Amniotic epithelial cell (primary cell): Measurements from ENCODE around the gene DND1.
"Not testable (repeated sequence)": the region's sequence is repeated elsewhere in the genome, so short reads cannot be mapped to it uniquely, and the experiment has no call there.

Experiments used
- DNase-seq: peaks from one replicate; pipeline ENCODE4 v3.0.0-alpha.2; 2010; ENCODE audit warnings: low read depth

Gene DND1

GRCh38 chr5:140673187-140673976 is at the start of gene DND1:
Gene DND1, minus strand, starts transcription at chr5:140673576. Its CDS starts 34 bp downstream, at chr5:140673542.
- DNase-seq, result no peak

DNA sequence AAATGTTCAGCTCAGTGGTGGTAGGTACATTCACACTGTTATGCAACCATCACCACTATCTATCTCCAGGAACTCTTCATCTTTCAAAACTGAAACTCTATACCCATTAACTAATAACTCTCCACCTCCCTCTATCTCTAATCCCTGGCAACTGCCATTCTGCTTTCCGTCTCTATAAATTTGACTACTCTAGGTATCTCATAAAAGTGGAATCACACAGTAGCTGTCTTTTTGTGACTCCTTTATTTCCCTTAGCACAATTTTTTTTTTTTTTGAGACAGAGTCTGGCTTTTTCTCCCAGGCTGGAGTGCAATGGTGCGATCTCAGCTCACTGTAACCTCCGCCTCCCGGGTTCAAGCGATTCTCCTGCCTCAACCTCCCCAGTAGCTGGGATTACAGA is 48.0 kb upstream of the DND1 start:
- not testable (repeated sequence) for DNase-seq

DNA sequence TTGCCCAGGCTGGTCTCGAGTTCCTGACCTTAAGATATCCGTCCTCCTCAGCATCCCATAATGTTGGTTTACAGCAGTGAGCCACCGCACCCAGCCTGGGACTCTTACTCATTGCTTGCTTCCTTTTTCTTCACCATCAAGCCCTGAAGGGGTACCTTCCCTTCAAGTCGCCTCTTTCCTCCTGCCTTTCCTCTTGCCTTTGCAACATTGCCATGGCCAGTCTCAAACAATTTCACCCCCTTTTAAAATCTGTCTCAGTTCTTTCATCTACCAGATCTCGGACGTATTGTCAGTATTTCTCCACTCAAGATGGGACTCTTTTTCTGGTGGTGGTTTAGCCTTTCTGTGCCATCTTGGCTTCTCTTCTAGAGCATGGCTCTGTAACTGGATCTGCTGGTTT is 47.4 kb upstream of the DND1 start:
- DNase-seq, result not testable (repeated sequence)

- no peak for DNase-seq
These were observed 44.9 kb upstream of the DND1 start for GRCh38 chr5:140718266-140718592.

- not testable (repeated sequence) for DNase-seq
These were observed 42.9 kb upstream of the DND1 start for GRCh38 chr5:140716238-140716637.

- no peak for DNase-seq
These were observed 40.3 kb upstream of the DND1 start for GRCh38 chr5:140713562-140714094.

GRCh38 chr5:140711794-140712193 is 38.4 kb upstream of the DND1 start:
- no peak for DNase-seq

GRCh38 chr5:140710899-140711552 is 37.6 kb upstream of the DND1 start:
- DNase-seq, result peak; percentile 95

GRCh38 chr5:140708787-140709186 is 35.4 kb upstream of the DND1 start:
- DNase-seq, result not testable (repeated sequence)

DNA sequence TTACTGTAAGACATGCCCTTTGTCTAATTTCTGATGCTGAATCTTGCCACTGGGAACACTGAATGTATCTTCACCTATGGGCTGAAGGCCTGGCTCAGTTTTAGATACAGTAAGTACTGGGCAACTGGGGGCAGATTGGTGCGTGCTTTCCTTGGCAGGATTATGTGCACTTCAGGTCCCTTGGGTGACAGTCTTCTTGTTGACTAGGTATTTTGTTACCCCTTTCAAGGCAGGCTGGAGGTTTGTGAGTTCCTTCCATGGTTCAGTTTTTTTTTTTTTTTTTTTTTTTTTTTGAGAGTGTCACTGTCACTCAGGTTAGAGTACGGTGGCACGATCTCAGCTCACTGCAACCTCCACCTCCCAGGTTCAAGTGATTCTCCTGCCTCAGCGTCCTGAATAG is 34.4 kb upstream of the DND1 start:
- no peak for DNase-seq

- DNase-seq, result peak; percentile 99
These were observed 27.1 kb upstream of the DND1 start, which contains the start of gene ZMAT2 for GRCh38 chr5:140700177-140701144. Gene ZMAT2, plus strand, starts transcription at chr5:140700447. Its CDS starts 14 bp downstream, at chr5:140700461.

- DNase-seq, result no peak
These were observed 23.6 kb upstream of the DND1 start for GRCh38 chr5:140696891-140697492.

GRCh38 chr5:140694276-140694675 is 20.9 kb upstream of the DND1 start:
- DNase-seq, result peak; percentile 20

- DNase-seq, result peak; percentile 96
These were observed 17.9 kb upstream of the DND1 start, which contains the start of the genes HARS1 and HARS2 for GRCh38 chr5:140690941-140691924. Gene HARS1, minus strand, starts transcription at chr5:140691370. Its CDS starts 66 bp downstream, at chr5:140691304. Gene HARS2, plus strand, starts transcription at chr5:140691455. Its CDS starts 194 bp downstream, at chr5:140691649.

DNA sequence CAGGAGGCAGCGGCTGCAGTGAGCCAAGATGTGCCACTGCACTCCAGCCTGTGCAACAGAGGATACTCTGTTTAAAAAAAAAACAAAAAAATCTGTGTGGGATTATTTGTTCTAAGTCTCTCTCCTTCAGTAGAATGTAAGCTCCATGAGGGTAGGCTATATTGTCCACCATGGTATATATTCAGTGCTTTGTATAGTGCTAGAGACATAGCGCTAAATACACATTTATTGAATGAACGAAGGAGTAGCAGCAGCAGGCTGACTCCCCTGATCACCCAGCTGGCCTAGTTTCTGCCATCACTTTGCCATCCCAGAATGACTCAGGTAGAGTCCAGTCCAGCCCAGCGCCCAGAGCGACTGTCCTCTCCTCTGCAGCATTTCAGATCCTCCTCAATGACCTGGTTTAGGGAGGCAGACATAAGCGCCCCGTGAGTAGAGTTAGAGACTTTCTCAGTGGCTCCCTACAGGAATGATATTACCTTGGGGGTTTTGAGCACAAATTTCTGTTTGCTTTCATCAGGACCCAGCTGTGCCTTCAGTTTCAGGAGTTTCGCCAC is 17.1 kb upstream of the DND1 start:
- DNase-seq, result no peak

DNA sequence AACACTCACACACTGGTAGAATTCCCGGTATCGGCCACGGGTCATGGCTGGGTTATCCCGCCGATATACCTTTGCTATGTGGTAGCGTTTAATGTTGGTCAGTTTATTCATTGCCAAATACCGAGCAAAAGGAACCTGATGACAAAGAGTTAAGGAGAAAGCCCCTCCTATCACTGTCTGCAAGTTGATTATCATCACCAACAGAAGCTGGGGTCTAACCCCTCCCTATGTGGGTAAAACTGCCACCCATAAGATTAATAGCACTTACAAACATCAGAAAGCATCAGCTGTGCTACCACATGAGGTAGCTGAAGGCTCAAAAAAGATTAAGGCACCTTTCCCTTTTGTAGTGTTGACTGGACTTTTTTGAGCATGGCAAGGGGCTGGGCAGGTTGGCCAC is 5.6 kb upstream of the DND1 start:
- no peak for DNase-seq

DNA sequence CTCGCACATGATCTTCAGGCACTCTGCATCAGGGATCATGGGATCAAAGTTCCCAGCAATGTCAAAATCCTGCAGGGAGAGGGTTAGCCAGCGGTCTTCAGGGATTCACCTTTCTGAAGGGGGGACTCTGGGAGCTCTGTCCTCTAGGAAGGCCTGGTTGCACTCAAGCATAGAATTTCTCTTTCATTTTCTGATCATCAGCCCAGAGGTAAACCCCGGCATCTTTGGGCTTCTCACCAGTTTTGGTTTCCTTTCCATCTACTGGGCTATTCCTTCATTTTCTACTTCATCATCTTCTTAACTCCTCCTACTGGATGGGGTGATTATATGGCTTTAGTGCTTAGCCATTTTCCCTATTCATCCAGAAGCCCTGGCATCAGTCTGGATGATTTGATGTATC is 4.6 kb upstream of the DND1 start:
- no peak for DNase-seq

- DNase-seq, result no peak
These were observed 1.3 kb upstream of the DND1 start for GRCh38 chr5:140674629-140675028.

DNA sequence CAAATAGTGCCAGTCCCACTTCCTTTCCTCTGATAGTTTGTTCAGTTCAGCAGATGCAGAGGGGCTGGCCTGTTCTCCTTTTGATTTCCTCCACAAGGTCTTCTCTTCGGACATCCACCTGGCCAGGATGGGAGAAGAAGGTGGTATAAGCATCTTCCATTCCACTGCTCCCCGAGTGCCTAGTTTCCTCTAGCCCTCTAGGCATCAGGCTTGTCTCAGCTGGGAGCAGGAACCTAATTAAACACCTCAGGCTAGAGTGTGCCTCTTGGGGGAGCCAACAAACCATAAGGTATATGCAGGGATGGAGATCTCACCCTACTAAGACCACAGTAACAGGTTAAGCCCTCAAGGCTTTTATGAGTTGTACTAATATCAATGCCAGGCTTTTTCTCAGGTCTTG is 835 bp upstream of the DND1 start:
- DNase-seq, result no peak
